NCI-H510A treated with DMSO at 0.1 percent for 48 hours (cell line): ENCODE measurements around the gene TMEM132A.
A peak's percentile ranks its signal among the peaks of the same experiment; 100 is the strongest.

Experiments used
- DNase-seq: peaks from one replicate; lab custom pipeline; 2025; lab: John Stamatoyannopoulos, UW

The TMEM132A gene

DNA sequence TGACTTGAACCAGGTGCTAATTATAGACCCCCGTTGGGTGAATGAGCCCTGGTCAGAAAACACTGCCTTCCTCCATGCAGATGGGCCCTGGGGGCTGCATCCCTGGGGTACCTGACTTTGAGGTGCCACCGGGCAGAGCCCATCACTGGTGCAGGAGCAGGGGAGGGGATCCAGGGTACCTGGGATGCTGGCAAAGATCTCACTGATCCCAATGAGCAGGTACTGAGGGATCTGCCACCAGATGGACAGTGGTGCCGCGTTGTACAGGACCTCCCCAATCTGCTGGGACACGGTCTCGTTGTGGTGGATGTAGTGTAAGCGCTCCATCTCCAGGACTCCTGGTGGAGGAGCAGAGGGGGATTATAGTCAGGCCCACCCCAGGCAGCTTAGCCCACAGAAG, 15.0 kb downstream of the TMEM132A start:
- DNase-seq: no peak

DNA sequence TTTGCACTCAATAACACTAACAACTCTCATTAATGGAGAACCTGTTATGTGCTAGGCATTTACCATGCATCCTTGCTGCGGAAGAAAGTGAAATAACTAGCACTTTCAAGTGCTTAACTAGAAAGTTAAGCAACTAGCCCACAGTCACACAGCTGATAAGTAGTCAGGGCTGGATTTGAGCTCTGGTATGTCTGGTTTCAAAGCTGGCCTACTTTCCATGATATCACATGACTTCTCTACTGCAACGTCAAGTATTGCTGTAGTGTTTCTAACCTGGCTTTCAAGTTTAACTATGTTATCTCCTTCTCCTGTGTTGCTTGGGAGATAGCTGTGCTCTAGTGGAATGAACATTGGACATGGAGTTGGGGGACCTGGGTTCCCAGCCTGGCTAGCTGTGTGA, 15.6 kb downstream of the TMEM132A start:
- no peak for DNase-seq

DNA sequence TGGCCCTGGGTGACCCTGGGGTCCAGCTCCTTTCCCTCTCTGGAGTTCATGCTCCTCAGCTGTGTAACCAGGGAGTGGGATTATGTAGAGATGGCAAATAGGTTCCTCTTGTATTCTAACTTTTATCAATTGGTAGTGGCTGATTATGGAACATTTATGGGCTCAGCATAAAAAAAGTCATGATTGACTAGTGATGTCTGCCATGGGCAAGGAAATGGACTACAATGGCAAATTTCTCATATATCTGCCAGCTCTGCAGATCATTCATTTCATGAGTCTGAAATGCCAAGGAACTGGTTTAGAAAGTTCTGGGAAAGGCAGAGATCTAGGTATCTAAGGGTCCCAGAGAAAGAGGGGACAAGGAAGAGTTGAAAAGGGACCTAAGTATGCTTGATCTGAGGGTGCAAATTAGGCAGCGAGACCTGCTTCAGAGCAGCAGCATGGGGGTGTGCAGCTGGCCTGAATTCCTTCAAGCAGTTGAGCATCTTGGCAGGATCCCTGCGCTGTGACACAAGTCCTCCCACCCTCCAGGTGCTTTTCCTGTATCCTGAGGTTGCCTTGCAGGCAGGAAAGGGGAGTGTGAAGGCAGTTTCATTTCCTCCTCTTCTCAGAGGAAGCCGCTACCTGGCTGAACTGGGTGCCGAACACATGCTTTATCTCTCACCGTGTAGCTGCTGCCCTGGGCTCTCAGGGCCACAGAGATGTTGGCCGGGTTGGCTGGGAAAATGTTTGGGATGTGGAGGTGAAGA, 17.3 kb downstream of the TMEM132A start:
- DNase-seq: no peak

DNA sequence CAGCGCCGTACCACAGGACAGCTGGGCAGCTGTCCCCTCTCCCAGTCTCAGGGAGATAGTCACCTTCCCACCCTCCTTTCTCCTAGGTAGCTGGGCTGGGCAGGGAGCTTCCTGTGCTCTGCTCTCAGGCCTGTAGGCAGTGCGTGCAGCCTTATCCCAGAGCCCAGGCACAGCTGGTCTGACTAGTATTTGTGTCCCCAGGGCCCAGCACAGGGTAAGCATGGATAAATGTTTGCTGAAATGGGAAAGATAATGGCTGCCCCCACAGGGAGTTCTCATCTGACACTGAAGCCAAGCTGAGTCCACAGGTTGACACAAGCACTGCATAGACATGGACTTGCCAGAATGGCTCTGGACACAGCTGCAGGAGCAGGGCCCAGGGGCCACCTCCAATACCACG, 18.0 kb downstream of the TMEM132A start:
- no peak for DNase-seq

DNA sequence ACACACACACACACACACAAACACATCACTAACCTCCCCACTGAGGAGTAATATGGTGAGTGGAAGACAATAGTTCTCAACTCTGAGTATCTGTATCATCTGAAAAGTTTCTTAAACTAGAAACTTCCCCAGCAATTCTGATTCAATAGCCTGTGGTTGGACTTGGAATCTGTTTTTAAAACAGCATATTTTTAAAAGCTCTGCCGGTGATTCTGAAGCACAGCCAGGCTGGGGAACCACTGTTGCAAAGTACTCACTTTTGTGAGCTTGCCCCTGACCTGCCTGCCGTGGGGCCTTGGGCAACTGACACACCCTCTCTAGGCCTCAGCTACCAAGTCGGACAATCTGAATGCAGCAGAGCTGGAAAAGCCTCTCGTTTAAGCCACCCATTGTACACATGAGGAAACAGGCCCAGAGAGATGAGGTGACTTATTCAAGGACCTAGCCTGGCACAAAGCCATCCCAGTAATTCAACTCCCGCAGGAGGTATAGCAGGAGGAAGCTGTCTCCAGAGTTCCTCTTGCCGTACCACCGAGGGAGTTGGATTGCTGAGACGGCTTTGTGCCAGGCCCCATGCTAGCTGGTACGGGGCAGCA, 18.8 kb downstream of the TMEM132A start:
- DNase-seq: peak; percentile 90

DNA sequence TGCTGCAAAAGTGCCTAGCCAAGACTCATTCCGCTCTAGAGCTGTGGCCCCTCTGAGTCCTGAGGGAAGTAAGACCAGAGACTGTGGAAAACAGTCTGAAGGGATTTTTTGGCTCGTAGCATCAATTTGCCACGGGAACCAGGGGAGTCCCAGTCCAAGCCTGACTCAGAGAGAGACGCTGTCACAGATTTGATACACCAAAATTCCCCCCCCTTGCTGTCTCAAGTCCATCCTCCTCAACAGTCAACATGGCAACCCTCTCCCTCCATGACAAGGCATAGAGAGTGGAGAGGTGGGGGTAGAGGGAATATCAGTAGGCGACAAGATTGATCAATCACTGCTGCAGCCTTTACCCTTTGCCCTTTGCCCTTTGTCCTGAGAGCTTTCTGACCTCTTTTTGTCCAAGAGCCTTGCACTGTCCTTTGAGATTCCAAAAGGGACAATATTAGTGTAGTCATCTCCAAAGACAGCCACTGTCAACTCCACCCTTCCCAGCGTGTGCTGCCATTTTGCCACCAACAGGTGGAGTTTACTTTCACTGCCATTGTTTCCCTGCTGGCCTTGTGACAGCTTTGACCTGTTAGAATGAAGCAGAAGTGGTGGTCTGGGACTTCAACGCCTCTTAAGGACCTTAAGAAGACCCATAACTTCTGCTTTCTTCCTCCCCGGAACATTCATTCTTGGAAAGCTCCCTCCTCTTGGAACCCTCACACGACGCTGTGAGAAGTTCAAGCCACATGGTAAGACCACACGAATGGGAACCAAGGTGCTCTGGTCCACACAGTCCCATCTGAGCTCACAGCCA, 20.4 kb downstream of the TMEM132A start:
- DNase-seq: no peak

DNA sequence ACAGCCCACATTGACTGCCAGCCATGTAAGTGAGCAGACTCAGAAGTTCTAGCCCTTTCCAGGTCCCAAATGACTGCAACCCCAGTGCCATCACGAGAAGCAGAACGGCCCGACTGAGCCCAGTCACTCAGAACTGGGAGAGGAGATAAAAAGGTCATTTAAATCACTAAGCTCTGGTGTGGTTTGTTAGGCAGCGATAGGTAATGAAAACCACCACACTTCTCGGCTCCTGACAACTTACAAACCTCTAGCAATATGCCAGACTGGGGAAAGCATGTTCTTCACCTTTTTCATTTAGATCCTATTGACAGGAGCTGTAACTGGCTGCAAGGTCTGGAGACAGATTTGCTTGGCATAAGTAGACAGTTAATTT, 21.0 kb downstream of the TMEM132A start:
- no peak for DNase-seq

DNA sequence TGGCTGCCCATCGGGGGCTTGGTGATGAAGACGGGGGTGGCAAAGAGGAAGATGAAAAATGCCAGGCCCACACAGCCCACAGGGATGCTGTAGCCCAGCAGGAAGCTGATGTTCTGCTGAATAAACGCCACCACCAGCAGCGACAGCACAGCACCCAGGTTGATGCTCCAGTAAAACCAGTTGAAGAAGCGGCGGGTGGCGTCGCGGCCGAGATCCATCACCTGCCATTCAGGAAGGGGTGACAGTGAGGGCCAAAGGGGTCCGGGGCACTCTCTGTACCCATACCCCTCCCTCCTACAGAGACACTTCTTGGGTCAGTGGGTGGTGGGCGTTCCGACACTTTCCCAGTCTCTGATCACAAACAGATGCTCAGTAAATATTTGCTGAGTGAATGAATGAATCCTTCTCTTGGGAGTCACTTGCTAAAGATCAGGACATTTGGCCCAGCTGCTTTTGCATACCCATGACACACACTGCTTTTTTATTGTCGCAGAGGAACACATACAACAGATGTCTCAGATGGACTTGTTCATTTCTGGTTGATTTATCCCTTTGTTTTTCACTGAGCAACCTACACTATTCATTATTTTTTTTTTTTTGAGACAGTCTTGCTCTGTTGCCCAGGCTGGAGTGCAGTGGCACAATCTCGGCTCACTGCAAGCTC, 22.5 kb downstream of the TMEM132A start:
- peak; percentile 16 for DNase-seq

DNA sequence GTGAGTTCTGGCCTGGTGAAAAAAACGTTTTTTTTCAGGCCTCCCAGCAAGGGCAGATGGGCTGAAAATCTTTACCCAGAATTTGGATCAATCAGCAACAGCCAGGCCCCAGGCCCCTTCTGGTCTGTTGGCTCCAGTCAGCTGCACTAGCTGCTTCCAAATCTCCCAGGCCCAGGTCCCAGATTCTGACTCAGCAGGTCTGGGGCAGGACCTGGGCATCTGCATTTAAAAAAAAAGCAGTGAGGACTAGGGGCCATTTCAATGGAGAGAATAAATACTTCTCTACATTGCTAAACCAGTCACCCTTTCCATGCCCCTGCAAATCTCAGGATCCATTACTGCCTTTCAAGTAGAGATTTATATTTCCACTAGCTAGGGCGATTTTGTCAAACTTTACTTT, 23.4 kb downstream of the TMEM132A start:
- DNase-seq: no peak

DNA sequence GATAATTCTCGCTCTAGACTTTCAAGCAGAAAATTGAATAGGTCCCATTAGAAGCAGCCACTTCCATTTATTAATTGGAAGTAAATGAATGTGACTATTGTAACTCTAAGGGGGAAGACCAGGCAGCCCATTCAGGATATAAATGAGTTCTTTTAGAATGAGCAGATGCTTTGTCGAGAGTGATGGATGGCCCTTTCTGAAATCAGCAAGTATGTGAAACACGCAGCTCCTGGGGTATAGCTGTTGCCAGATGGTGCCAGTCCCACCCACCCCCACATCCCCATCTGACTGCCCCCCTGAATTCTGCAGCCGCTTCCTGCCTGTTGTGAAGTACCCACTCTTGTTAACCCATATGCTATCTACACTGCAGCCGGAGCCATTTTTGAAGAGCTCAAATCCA, 24.0 kb downstream of the TMEM132A start:
- DNase-seq: no peak

DNA sequence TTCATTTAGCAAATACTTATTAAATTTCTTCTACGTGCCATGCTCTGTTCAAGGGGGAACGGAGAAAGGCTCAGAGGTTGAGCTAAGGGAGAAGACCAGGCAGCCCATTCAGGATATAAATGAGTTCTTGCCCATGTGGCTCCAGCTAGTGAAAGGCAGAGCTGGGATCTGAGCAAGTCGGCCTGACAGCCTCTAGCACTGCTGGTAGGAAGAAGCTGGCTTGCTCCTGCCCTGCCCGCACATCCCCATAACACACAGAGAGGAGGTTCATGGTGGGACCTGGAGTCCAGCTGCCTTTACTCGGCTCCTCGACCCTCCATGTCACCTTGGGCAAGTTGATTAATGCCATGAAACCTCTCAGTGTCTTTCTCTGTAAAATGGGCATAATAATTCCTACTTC, 25.8 kb downstream of the TMEM132A start:
- DNase-seq: no peak

DNA sequence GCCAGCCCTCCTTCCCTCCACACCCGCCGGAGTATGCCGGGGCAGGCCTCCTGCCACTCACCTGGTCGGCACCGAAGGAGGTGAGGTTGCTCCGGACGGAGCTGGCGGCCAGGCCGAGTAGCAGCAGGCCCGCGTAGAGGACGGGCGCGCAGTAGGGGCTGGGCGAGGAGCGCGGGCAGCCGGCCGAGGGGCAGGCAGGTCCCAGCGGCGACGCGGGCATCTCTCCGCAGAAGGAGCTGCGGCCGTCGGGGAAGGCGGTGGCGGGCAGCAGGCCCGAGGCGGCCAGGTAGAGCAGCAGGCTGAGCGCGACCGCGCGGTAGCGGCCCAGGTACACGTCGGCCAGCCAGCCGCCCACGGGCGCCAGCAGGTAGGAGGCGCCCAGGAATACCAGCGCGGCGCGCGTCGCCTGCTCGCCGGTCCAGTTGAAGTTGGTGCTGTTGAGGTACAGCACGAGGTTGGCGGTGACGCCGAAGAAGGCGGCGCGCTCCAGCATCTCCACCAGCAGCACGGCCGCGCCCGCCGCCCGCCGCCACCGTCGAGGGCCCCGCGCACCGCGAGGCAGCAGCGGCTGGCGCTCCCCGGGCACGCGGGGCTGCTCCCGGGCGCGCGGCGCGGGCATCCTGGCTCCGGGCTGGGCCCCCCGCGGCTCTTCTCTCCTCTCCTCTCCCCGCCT, 26.8 kb downstream of the TMEM132A start:
- DNase-seq: no peak

DNA sequence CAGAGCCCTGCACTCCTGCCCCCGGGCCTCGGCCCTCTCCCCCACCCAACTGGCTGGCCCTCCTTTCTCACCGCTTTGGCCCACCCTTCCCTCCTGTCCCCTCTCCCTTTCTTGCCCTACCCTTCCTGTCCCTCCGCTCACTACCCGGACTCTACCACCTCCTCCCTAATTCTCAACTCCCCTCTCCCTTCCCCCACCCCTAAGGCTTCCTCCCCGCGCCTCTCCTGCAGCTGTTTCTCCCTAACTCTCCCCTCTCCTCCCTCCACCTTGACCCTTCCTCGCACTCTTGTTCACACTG, 27.3 kb downstream of the TMEM132A start:
- no peak for DNase-seq

DNA sequence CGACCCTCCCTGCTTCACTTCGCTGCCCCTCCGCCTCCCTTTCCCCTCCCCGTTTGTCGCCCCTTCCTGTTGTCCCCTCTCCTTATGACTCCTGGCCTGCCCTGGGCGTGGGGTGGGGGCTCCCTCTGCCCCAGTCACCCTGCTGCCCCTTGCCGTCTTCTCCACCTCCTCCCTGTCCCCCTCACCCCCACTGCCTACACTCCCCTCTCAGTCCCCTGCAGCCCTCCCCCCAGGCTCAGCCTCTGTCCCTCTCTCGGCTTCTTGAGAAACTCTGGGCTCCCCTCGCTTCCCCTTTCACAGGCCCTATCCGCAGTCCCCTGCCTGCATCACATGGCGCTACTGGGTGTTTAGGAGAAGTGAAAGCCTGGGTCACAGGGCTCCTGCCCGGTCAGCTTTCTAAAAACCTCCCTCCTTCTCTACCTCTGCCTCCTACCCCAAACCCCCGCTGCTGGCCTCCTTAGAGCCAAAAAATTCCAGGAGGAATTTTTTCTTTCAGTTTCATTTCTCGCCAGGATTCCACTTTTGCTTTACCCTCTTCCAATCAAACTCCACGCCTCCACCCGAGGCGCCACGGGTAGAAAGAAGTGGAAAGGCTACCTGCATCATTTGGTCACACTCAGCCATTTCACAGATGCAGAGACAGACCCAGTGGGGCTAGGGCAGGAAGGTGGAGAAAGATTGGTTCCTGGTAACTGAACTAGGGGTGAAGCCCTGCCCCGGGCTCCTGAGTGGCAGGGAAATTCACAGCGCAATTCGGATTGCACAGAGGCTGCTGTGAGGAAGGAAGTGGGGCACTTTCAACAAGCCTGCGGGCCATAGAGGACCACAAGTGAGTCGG, 27.9 kb downstream of the TMEM132A start, which contains the start of gene SLC15A3:
SLC15A3 (minus strand) TSS at position 273 of the 838 bp plus-strand sequence. CDS start 625 bp downstream, outside the sequence.
- DNase-seq: no peak

DNA sequence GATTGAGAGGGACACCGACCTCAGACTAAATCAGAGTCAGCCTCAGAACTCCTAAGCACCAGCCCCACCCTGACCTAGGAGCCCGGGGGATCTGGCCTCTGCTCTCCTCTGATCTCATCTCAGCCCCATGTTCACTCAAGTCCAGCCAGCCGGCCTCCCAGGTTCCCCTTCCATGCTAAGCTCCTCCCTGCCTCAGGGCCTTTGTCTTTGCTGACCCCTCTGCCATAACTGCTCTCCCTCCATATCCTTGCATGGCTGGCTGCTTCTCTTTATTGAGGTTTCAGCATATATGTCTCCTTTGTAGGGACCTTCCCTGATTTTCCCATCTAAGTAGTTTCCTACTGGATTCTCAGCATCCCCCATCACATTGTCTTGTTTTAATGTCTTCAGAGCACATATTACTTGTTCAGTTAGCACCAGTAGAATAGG, 28.5 kb downstream of the TMEM132A start:
- DNase-seq: no peak

DNA sequence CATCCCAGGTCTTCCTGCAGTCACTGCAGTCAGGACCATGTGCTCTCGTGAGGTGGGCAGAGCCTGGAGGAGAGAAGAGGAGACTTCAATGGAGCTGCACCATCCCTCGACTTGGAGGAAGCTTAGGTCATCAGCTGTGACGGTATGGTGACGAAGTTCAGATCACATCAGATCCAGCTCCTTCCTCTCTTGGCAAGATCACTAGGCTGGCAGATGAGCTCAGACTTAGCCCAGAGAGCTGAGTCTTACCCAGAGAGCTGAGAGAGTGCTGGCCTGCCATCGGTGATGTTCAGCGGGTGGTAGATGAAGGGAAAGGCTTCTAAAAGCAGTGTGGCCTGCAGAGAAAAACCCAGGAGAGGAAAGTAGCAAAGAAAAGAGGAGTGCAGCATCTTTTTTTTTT, 29.5 kb downstream of the TMEM132A start:
- no peak for DNase-seq

DNA sequence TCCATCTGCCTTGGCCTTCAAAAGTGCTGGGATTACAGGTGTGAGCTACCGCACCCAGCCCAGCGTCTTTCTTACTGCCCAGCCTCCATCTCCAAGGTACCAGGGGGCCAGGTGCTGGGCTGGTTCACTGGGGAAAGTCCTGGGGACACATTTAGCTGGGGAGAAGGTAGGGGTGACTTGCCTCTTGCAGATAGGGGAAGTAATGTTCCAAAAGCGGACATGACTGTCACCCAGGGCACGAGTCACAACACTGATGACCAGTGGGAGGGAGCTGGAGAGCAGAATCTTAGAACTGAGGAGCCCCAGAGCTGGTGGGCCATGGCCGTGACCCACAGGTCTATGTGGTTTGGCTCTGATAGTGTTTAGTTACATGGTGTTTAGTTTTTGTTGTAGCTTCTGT, 30.2 kb downstream of the TMEM132A start:
- DNase-seq: no peak

DNA sequence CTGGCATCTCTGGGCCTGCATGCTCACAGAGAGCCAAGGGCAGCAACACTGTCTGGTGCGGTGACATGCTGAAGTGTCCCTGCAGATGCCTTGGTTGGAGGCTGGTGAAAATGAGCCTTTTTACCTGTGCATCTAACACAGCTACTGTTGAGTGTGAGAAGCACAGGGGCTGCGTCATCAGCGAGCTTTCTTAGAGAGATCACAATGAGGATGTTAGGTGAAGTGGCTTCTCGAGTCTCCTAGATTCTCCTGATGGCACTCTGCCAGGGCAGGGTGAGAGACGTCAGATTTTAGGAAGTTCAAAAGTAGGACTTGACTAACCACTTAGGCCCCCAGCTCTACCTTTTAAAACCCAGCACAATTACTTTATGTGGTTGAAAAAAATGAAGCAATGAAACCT, 31.3 kb downstream of the TMEM132A start:
- DNase-seq: peak; percentile 27

DNA sequence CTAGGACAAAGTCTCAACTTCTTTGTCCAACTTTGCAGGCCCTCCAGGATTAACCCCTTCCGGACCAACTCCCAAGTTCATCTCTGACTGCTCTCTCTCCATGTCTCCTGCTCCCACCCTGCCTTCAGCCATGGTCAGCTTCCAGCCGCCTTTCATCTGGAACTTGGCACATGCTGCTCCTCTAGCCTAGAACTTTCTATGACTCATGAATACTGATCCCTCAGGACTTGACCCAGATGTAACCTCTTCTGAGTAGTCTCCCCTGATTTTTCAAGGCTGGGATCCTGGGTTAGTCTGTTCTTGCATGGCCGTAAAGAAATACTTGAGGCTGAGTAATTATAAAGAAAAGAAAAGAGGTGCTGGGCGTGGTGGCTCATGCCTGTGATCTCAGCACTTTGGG, 32.9 kb downstream of the TMEM132A start:
- DNase-seq: no peak

DNA sequence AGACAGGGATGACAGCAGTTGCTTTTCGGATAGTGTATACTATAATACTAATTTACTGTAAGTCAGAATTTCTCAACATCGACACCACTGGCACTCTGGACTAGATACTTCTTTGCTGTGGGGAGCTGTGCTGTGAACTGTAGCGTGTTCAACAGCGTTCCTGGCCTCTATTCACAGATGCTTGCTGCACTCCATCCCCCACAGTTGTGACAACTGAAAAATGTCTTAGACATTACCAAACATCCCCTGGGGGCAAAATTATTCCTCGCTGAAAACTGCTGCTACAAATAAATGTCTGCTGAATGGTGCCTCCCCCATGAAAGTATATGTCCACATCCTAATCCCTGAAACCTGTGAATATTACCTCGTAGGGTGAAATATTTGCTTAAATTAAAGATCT, 35.2 kb downstream of the TMEM132A start:
- no peak for DNase-seq

DNA sequence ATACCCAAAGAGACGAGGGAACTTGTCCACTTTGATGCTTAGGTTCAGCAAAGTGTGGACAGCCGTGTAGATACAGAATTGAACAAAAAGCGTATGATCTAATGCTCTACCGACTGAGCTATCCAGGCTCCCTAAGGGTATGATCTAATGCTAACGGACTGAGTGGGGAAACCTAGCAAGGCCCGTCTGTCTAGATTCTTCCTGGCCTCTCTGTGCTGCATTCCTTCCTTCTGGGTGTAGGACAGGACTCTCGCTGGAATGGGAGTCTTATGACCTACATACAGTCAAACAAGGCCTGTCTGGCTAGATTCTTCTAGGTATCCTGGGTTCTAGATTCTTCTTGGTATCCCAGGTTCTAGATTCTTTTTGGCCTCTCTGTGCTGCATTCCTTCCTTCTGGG, 36.1 kb downstream of the TMEM132A start:
- no peak for DNase-seq
